HFF-Myc (cell line): ENCODE measurements around the gene HIVEP3.

Source experiments
- DNase-seq: peaks from one replicate; pipeline ENCODE4 v3.0.0-alpha.2; 2011; ENCODE audit warnings: low read depth; ENCODE audit errors: extremely low read depth
- H3K4me3 ChIP-seq: replicated peaks from 2 replicates; pipeline ENCODE4 v1.5.1; 2011; ENCODE audit warnings: low read depth, mild to moderate bottlenecking, control low read depth, low read length
- CTCF ChIP-seq: IDR thresholded peaks from 2 replicates; pipeline ENCODE4 v1.5.1; 2012; ENCODE audit warnings: mild to moderate bottlenecking, low read depth, low read length, control low read depth; ENCODE audit errors: missing control alignments

The HIVEP3 gene

DNA sequence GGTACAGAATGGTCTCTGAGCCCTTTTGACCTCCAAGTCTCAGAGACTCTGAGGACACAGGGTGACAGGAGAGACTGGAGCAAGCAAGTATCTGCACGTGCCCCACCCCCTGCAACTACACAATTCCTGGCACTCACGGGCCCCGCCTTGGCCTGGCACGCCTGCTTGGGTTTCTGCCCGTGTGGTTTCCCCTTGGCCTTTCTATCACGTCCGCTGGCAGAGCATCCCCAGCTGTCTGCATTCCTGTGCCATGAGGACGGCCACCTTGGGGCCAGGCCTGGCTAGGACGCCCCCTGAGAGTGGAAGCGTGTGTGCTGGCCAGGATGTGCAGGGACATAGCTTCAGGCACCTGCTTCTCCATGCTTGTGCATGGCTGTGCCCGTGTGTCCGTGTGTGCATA lies 419.9 kb downstream of the HIVEP3 start:
- no peak for TF ChIP-seq CTCF
- H3K4me3 ChIP-seq = no peak overlapping the region
- DNase-seq = no peak

- H3K4me3 ChIP-seq = no peak overlapping the region
- TF ChIP-seq CTCF = no peak
- no peak for DNase-seq
Observed at GRCh38 chr1:41498391-41498790, 420.3 kb downstream of the HIVEP3 start.

- no peak for DNase-seq
- H3K4me3 ChIP-seq = no peak overlapping the region
- TF ChIP-seq CTCF = no peak
Observed at GRCh38 chr1:41497461-41498030, 421.2 kb downstream of the HIVEP3 start.

DNA sequence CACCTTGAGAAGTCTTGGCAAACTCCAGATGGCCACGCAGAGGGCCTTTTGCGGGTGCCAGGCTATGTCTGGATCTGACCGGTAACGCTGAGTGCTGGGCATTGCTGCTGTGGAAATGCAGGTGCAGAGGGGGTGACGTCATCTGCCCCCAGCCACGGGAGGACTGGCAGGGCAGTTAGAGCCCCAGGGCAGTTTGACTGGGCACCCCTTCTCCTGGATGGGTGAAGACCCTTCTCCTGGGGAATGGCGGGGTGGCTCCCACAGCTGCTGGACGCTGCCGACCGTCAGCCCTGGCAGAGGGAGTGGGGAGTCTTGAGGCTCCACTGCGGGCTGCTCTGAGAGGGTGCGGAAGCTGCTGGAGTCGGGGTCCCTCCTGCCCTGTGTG lies 421.7 kb downstream of the HIVEP3 start:
- DNase-seq = no peak
- no peak overlapping the region for H3K4me3 ChIP-seq
- TF ChIP-seq CTCF = no peak

- no peak for TF ChIP-seq CTCF
- no peak for DNase-seq
- H3K4me3 ChIP-seq = peak overlapping the region; percentile 20
Observed at GRCh38 chr1:41496080-41497055, 422.4 kb downstream of the HIVEP3 start.

GRCh38 chr1:41495210-41495948 lies 423.3 kb downstream of the HIVEP3 start:
- peak overlapping the region; percentile 15; the same call in 1 of the 2 replicates for H3K4me3 ChIP-seq
- peak; percentile 28 for TF ChIP-seq CTCF
- no peak for DNase-seq
